Measurements from ENCODE around the gene LIPH.

Gene LIPH

DNA sequence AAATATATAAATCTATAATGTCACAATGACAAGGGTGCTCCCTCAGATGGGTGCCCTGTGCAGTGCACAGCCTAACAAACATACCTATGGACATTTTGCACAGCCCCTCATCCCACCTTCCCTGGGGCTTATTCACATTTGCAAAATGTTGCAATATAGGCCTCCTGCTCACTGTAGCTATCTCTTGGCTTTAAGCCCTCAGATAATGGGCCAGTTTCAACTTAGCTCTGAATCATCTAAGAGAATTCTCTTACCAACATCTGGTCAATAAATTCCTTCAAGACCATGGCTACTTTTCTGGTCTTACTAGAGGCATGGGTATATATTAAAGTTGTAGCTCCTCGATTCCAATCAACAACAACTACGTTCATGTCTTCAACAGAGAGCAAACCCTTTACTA is 17.9 kb downstream of the LIPH start:
- Histone ChIP-seq H3K79me2 (ENCODE audit: insufficient read depth, low read length) (no peaks in the 10 kb centered on the region), H4K20me1 (ENCODE audit: insufficient read depth, low read length, poor library complexity, severe bottlenecking) (no peaks in the 10 kb centered on the region), H2AFZ (ENCODE audit: low read length) (no peak overlapping the region), H3K36me3 (ENCODE audit: insufficient read depth, low read length) (no peaks in the 10 kb centered on the region), H3K4me1 (ENCODE audit: insufficient read depth, low read length, poor library complexity, severe bottlenecking) (peaks cover 9% of the 10 kb centered on the region), H3K9me2 (replicated peaks; ENCODE audit: low read depth, low read length) (no peaks in the 10 kb centered on the region), H3K27me3 (ENCODE audit: insufficient read depth, low read length, poor library complexity, severe bottlenecking) (no peaks in the 10 kb centered on the region), H3K9me3 (ENCODE audit: insufficient read depth, low read depth, low read length) (no peaks in the 10 kb centered on the region), H3F3A (ENCODE audit: low read depth) (no peaks in the 10 kb centered on the region), H3K4me2 (ENCODE audit: low read depth, low read length, poor library complexity, severe bottlenecking) (no peak overlapping the region), H3K9ac (ENCODE audit: low read depth, low read length, poor library complexity, severe bottlenecking) (no peak overlapping the region), H3K4me3 (ENCODE audit: low read length, poor library complexity, severe bottlenecking) (no peak overlapping the region)
- no peak for TF ChIP-seq EZH2phosphoT487 (IDR thresholded peaks at IDR 0.05; ENCODE audit: borderline replicate concordance)
- TF ChIP-seq, protein P1, sequence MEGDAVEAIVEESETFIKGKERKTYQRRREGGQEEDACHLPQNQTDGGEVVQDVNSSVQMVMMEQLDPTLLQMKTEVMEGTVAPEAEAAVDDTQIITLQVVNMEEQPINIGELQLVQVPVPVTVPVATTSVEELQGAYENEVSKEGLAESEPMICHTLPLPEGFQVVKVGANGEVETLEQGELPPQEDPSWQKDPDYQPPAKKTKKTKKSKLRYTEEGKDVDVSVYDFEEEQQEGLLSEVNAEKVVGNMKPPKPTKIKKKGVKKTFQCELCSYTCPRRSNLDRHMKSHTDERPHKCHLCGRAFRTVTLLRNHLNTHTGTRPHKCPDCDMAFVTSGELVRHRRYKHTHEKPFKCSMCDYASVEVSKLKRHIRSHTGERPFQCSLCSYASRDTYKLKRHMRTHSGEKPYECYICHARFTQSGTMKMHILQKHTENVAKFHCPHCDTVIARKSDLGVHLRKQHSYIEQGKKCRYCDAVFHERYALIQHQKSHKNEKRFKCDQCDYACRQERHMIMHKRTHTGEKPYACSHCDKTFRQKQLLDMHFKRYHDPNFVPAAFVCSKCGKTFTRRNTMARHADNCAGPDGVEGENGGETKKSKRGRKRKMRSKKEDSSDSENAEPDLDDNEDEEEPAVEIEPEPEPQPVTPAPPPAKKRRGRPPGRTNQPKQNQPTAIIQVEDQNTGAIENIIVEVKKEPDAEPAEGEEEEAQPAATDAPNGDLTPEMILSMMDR (conservative IDR thresholded peaks at IDR 0.05; ENCODE audit: low read length) = no peak

DNA sequence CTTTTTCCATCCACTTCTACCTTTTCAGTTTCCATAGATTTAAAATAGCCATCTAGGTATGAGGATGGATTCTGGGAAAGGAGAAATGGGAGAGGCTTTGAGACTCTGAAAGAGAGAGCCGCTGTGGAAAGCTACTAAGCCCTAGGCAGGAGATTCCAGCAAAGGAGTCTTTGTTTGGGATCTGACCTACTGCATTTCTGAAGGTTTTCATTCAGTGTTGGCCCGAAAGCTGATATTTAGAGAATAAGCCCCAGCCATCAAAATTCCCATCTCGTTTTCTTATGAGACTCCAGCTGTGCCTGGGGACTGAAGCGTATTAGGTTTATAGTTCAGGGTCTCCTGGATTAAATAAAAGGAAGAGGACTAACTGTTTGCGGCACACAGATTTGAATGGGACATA is 19.5 kb downstream of the LIPH start:
- no peaks in the 10 kb centered on the region for H3K9me3 ChIP-seq (ENCODE audit: insufficient read depth, low read depth, low read length)
- peaks cover 9% of the 10 kb centered on the region for H3K4me1 ChIP-seq (ENCODE audit: insufficient read depth, low read length, poor library complexity, severe bottlenecking)
- no peaks in the 10 kb centered on the region for H3K79me2 ChIP-seq (ENCODE audit: insufficient read depth, low read length)
- no peaks in the 10 kb centered on the region for H3K27me3 ChIP-seq (ENCODE audit: insufficient read depth, low read length, poor library complexity, severe bottlenecking)
- no peak for TF ChIP-seq EZH2phosphoT487 (IDR thresholded peaks at IDR 0.05; ENCODE audit: borderline replicate concordance)
- TF ChIP-seq, protein P1 (conservative IDR thresholded peaks at IDR 0.05; ENCODE audit: low read length) = no peak
- no peak overlapping the region for H3K4me3 ChIP-seq (ENCODE audit: low read length, poor library complexity, severe bottlenecking)
- H3K36me3 ChIP-seq (ENCODE audit: insufficient read depth, low read length) = no peaks in the 10 kb centered on the region
- no peak overlapping the region for H2AFZ ChIP-seq (ENCODE audit: low read length)
- H3K9ac ChIP-seq (ENCODE audit: low read depth, low read length, poor library complexity, severe bottlenecking) = no peak overlapping the region
- no peak overlapping the region for H3K4me2 ChIP-seq (ENCODE audit: low read depth, low read length, poor library complexity, severe bottlenecking)
- H3F3A ChIP-seq (ENCODE audit: low read depth) = no peaks in the 10 kb centered on the region
- H3K9me2 ChIP-seq (replicated peaks; ENCODE audit: low read depth, low read length) = no peaks in the 10 kb centered on the region
- H4K20me1 ChIP-seq (ENCODE audit: insufficient read depth, low read length, poor library complexity, severe bottlenecking) = no peaks in the 10 kb centered on the region

DNA sequence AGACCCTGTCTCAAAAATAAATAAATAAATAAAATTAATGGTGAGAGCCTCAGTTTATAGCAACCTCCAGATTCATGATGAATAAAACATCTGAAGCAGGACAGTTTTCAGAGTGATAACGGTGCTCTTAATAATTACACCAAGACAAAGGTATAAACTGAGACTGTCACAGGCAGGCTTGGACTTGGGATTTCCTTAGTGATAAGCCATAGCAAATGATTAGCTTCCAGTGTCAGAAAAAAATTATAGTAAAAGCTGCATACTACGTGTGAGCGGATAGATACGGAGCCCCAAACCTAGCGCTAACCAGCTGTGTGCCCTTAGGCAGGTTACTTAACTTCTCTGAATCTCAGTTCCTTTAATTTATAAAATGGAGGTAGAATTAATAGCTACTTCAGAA is 21.5 kb downstream of the LIPH start:
- Histone ChIP-seq H3K9me2 (replicated peaks; ENCODE audit: low read depth, low read length) (no peaks in the 10 kb centered on the region), H3K27me3 (ENCODE audit: insufficient read depth, low read length, poor library complexity, severe bottlenecking) (no peaks in the 10 kb centered on the region), H2AFZ (ENCODE audit: low read length) (no peak overlapping the region), H3F3A (ENCODE audit: low read depth) (no peaks in the 10 kb centered on the region), H3K4me1 (ENCODE audit: insufficient read depth, low read length, poor library complexity, severe bottlenecking) (no peaks in the 10 kb centered on the region), H3K9ac (ENCODE audit: low read depth, low read length, poor library complexity, severe bottlenecking) (no peak overlapping the region), H4K20me1 (ENCODE audit: insufficient read depth, low read length, poor library complexity, severe bottlenecking) (no peaks in the 10 kb centered on the region), H3K4me3 (ENCODE audit: low read length, poor library complexity, severe bottlenecking) (no peak overlapping the region), H3K4me2 (ENCODE audit: low read depth, low read length, poor library complexity, severe bottlenecking) (no peak overlapping the region), H3K79me2 (ENCODE audit: insufficient read depth, low read length) (no peaks in the 10 kb centered on the region), H3K9me3 (ENCODE audit: insufficient read depth, low read depth, low read length) (no peaks in the 10 kb centered on the region), H3K36me3 (ENCODE audit: insufficient read depth, low read length) (no peaks in the 10 kb centered on the region)
- TF ChIP-seq, protein P1 (conservative IDR thresholded peaks at IDR 0.05; ENCODE audit: low read length) = no peak
- no peak for TF ChIP-seq EZH2phosphoT487 (IDR thresholded peaks at IDR 0.05; ENCODE audit: borderline replicate concordance)
